Uterine smooth muscle cell (primary cell): ENCODE measurements around the gene ALAD. TPM values are rescaled to one million over a fixed set of nuclear protein-coding genes. Genes with fewer than 3 reads are reported as not detected.

ENCODE experiments used
- total RNA-seq: library from RNA; depleted of rRNA; stranded (reverse); fragments of >200 nt; gene quantifications from 2 replicates; pipeline ENCODE4 v1.2.3, GENCODE V29; 2014

The ALAD gene
- 17.7 and 24.2 TPM in 2 replicates for total RNA-seq

GRCh38 chr9:113401027-113401792, at the start of gene ALAD:
Gene ALAD (minus strand): TSS chr9:113401284. CDS start chr9:113393559, 7,725 bp downstream.

GRCh38 chr9:113410207-113410864, 9.3 kb upstream of the ALAD start, which contains the start of the genes C9orf43 and POLE3:
Gene C9orf43 (plus strand): TSS chr9:113410747. CDS start chr9:113413494, 2,747 bp downstream.
Gene POLE3 (minus strand): TSS chr9:113410675. CDS start chr9:113410293, 382 bp downstream.

GRCh38 chr9:113376634-113377567, 24.2 kb downstream of the ALAD start, which contains the start of gene HDHD3:
Gene HDHD3 (minus strand): TSS chr9:113376986. CDS start chr9:113374354, 2,632 bp downstream.

GRCh38 chr9:113349445-113350094, 51.5 kb downstream of the ALAD start, which contains the start of gene BSPRY:
Gene BSPRY (plus strand): TSS chr9:113349541. CDS start chr9:113349580, 39 bp downstream.

GRCh38 chr9:113340011-113340699, 60.9 kb downstream of the ALAD start, which contains the start of gene WDR31:
Gene WDR31 (minus strand): TSS chr9:113340275. CDS start chr9:113332022, 8,253 bp downstream.

Other genes with a start within 250 kb of the ALAD start
- 17.5 and 27.3 TPM in 2 replicates for gene FKBP15, start 180.0 kb downstream of the ALAD start, total RNA-seq
- gene SLC31A1, start 179.7 kb downstream of the ALAD start, total RNA-seq, result 27.8 and 37.9 TPM in 2 replicates
- gene CDC26, start 125.7 kb downstream of the ALAD start, total RNA-seq, result 40.1 and 53.2 TPM in 2 replicates
- 23.9 and 46.6 TPM in 2 replicates for gene PRPF4, start 125.6 kb downstream of the ALAD start, total RNA-seq
- 0.37 TPM in 1 of 2 replicates, not detected in the other for gene RNF183, start 97.9 kb downstream of the ALAD start, total RNA-seq
- 1.3 and 2.7 TPM in 2 replicates for gene WDR31, start 61.0 kb downstream of the ALAD start, total RNA-seq
- gene BSPRY, start 51.7 kb downstream of the ALAD start, total RNA-seq, result not detected in 2 replicates
- gene HDHD3, start 24.3 kb downstream of the ALAD start, total RNA-seq, result 10.6 and 15.5 TPM in 2 replicates
- gene POLE3, start 9.4 kb upstream of the ALAD start, total RNA-seq, result 27.5 and 64.3 TPM in 2 replicates
- gene C9orf43, start 9.5 kb upstream of the ALAD start, total RNA-seq, result 0.25 and 0.77 TPM in 2 replicates
- 44.2 and 46.5 TPM in 2 replicates for gene RGS3, start 62.4 kb upstream of the ALAD start, total RNA-seq